ENCODE results near the gene ERCC6L2.

- no peak for TF ChIP-seq CTCF (IDR thresholded peaks at IDR 0.05; ENCODE audit: poor library complexity, severe bottlenecking)
- TF ChIP-seq EZH2 (IDR thresholded peaks at IDR 0.05; ENCODE audit: borderline replicate concordance, insufficient read depth, low read length, poor library complexity, severe bottlenecking), result no peak
- no peak for TF ChIP-seq MXI1 (conservative IDR thresholded peaks at IDR 0.05; ENCODE audit: poor library complexity, severe bottlenecking)
- no peak for TF ChIP-seq RAD21 (conservative IDR thresholded peaks at IDR 0.05)
- no peak for TF ChIP-seq EP300 (conservative IDR thresholded peaks at IDR 0.05; ENCODE audit: poor library complexity, severe bottlenecking)
- no peak for TF ChIP-seq SMC3 (conservative IDR thresholded peaks at IDR 0.05; ENCODE audit: poor library complexity)
These were observed 27.9 kb downstream of the ERCC6L2 start for GRCh38 chr9:95903398-95903797.

All from neural cell (in vitro differentiated cells).